GM23338 (cell line): ENCODE results near the gene PARP2.

ENCODE experiments used
- CREB1 ChIP-seq: fragments of 250-450 bp; sonication (Bioruptor Pico); IDR thresholded peaks from 2 replicates; pipeline ENCODE4 v1.5.0; 2020; ENCODE audit warnings: low read depth, mild to moderate bottlenecking, moderate library complexity
- CTCF ChIP-seq, 2 experiments: fragments of 200-600 bp in 1 of 2; sonication (generic) in 1 of 2; conservative IDR thresholded peaks; 2 replicates each; pipeline versions ENCODE4 v1.5.1 to v1.6.1; 2016 to 2017; ENCODE audit warnings: antibody characterized with exemption in 2 of 2, low read depth in 2 of 2, mild to moderate bottlenecking in 2 of 2, moderate library complexity in 1 of 2
- EZH2 ChIP-seq: fragments of 200-600 bp; sonication (generic); IDR thresholded peaks from one replicate; pipeline ENCODE4 v1.8.0; 2017; ENCODE audit warnings: antibody characterized with exemption, mild to moderate bottlenecking, low read depth; ENCODE audit not compliant: unreplicated experiment
- EZH2phosphoT487 ChIP-seq: fragments of 200-600 bp; sonication (generic); IDR thresholded peaks from one replicate; pipeline ENCODE4 v1.8.1; 2018; ENCODE audit warnings: antibody characterized with exemption; ENCODE audit not compliant: unreplicated experiment
- JUNB ChIP-seq: IDR thresholded peaks from one replicate; pipeline ENCODE4 v1.6.1; 2016; ENCODE audit warnings: antibody characterized with exemption; ENCODE audit not compliant: unreplicated experiment
- NANOG ChIP-seq: IDR thresholded peaks from 2 replicates; pipeline ENCODE4 v1.6.1; 2016; ENCODE audit warnings: antibody characterized with exemption, borderline replicate concordance
- POLR2AphosphoS5 ChIP-seq: IDR thresholded peaks from 2 replicates; pipeline ENCODE4 v1.6.1; 2016; ENCODE audit warnings: antibody characterized with exemption, low read depth
- STAT1 ChIP-seq: IDR thresholded peaks from one replicate; pipeline ENCODE4 v1.6.1; 2016; ENCODE audit warnings: antibody characterized with exemption; ENCODE audit not compliant: unreplicated experiment
- ZNF114 ChIP-seq: fragments of 250-450 bp; sonication (Bioruptor Pico); IDR thresholded peaks from 2 replicates; pipeline ENCODE4 v1.5.0; 2020; ENCODE audit warnings: mild to moderate bottlenecking, moderate library complexity
- ZNF331 ChIP-seq: fragments of 250-450 bp; sonication (Bioruptor Pico); IDR thresholded peaks from 2 replicates; pipeline ENCODE4 v1.5.0; 2020; ENCODE audit warnings: low read depth, mild to moderate bottlenecking, moderate library complexity
- TF ChIP-seq, protein P1 (sequence below): IDR thresholded peaks from one replicate; pipeline ENCODE4 v1.6.1; 2018; ENCODE audit warnings: antibody characterized with exemption; ENCODE audit not compliant: unreplicated experiment

DNA sequence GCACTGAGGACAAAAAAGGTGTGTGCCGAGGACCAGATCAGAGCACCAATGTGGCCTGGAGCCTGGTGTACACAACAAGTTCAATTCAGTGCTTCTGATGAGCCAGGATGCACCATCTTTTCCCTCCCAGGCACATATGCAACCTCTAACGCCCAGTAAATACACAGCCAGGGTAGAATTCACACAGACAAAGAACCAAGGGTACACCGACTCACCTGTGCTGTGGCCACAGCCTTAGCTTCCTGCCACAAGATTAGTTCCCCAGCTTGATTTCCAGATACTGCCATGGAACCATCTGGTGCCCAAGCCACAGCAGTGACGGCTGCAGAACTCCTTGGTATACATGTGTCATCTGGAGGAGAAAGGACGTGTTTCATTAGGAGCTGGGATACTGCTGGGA is 29.4 kb downstream of the PARP2 start:
- no peak for TF ChIP-seq CTCF (conservative IDR thresholded peaks at IDR 0.05; ENCODE audit: low read depth in 2 of 2)
- TF ChIP-seq, protein P1, sequence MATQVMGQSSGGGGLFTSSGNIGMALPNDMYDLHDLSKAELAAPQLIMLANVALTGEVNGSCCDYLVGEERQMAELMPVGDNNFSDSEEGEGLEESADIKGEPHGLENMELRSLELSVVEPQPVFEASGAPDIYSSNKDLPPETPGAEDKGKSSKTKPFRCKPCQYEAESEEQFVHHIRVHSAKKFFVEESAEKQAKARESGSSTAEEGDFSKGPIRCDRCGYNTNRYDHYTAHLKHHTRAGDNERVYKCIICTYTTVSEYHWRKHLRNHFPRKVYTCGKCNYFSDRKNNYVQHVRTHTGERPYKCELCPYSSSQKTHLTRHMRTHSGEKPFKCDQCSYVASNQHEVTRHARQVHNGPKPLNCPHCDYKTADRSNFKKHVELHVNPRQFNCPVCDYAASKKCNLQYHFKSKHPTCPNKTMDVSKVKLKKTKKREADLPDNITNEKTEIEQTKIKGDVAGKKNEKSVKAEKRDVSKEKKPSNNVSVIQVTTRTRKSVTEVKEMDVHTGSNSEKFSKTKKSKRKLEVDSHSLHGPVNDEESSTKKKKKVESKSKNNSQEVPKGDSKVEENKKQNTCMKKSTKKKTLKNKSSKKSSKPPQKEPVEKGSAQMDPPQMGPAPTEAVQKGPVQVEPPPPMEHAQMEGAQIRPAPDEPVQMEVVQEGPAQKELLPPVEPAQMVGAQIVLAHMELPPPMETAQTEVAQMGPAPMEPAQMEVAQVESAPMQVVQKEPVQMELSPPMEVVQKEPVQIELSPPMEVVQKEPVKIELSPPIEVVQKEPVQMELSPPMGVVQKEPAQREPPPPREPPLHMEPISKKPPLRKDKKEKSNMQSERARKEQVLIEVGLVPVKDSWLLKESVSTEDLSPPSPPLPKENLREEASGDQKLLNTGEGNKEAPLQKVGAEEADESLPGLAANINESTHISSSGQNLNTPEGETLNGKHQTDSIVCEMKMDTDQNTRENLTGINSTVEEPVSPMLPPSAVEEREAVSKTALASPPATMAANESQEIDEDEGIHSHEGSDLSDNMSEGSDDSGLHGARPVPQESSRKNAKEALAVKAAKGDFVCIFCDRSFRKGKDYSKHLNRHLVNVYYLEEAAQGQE, result no peak
- TF ChIP-seq EZH2phosphoT487, result no peak
- TF ChIP-seq EZH2, result no peak
- TF ChIP-seq POLR2AphosphoS5, result no peak
- no peak for TF ChIP-seq STAT1
- TF ChIP-seq CREB1 (CRISPR knock-in tag), result no peak
- no peak for TF ChIP-seq NANOG
- no peak for TF ChIP-seq ZNF114
- no peak for TF ChIP-seq JUNB
- TF ChIP-seq ZNF331 (CRISPR knock-in tag), result no peak
